GM12891 (cell line): Measurements from ENCODE around the gene UBE3B.

Experiments
- PAX5 ChIP-seq: IDR thresholded peaks from 2 replicates; pipeline ENCODE4 v1.6.1; 2011; ENCODE audit warnings: low read length, moderate library complexity, mild to moderate bottlenecking; ENCODE audit not compliant: insufficient read depth, severe bottlenecking
- POLR2A ChIP-seq: IDR thresholded peaks from 2 replicates; pipeline ENCODE4 v1.6.1; 2011; ENCODE audit warnings: low read depth, low read length, control low read depth
- POLR2AphosphoS5 ChIP-seq: IDR thresholded peaks from 2 replicates; pipeline ENCODE4 v1.6.1; 2011; ENCODE audit warnings: low read depth, low read length, control low read depth
- POU2F2 ChIP-seq: IDR thresholded peaks from 2 replicates; pipeline ENCODE4 v1.6.1; 2011; ENCODE audit warnings: low read depth, mild to moderate bottlenecking, control low read depth, low read length, moderate library complexity
- SPI1 ChIP-seq: IDR thresholded peaks from 2 replicates; pipeline ENCODE4 v1.6.1; 2011; ENCODE audit warnings: low read depth, low read length, control low read depth
- TAF1 ChIP-seq: IDR thresholded peaks from 2 replicates; pipeline ENCODE4 v1.6.1; 2011; ENCODE audit warnings: low read depth, low read length, control low read depth

GRCh38 chr12:109476807-109477184 lies 638 bp upstream of the UBE3B start:
- TF ChIP-seq TAF1 (no peak), POLR2A (no peak), PAX5 (no peak), SPI1 (no peak), POLR2AphosphoS5 (no peak), POU2F2 (no peak)
